ENCODE data around the gene EXOC3.

EXOC3 gene

GRCh38 chr5:493758-494157, 50.8 kb downstream of the EXOC3 start:
- H3K4me1 ChIP-seq, result peaks cover 0 to 17% (median 8%) of the 10 kb centered on the region in 10 experiments; a peak in 9 of 20 replicates
- peaks cover 0 to 58% (median 0%) of the 10 kb centered on the region in 11 experiments; a peak in 7 of 22 replicates for H4K20me1 ChIP-seq
- no peak overlapping the region for H3K4me3 ChIP-seq
- H3K9ac ChIP-seq, result no peak overlapping the region
- H3K9me3 ChIP-seq (replicated peaks in 1 of 11), result no peaks in the 10 kb centered on the region
- H3K27ac ChIP-seq, result no peak overlapping the region
- H3K27me3 ChIP-seq, result peaks cover 14 to 72% (median 28%) of the 10 kb centered on the region in 11 experiments; a peak in 21 of 22 replicates
- no peak for TF ChIP-seq Cebpa-rat (IDR thresholded peaks at IDR 0.05)
- no peaks in the 10 kb centered on the region for H3K36me3 ChIP-seq
- peak overlapping the region in 4 of 11 experiments; percentile 10 to 30 (median 26); a peak in 4 of 22 replicates for H3K4me2 ChIP-seq

GRCh38 chr5:494667-495255, 51.8 kb downstream of the EXOC3 start:
- Histone ChIP-seq H3K4me1 (peaks cover 4 to 27% (median 17%) of the 10 kb centered on the region in 10 experiments; a peak in 18 of 20 replicates), H3K4me2 (peak overlapping the region in 4 of 11 experiments; percentile 1 to 30 (median 20); a peak in 1 of 22 replicates), H3K27ac (no peak overlapping the region), H3K9me3 (replicated peaks in 1 of 11) (no peaks in the 10 kb centered on the region), H3K4me3 (no peak overlapping the region), H3K9ac (no peak overlapping the region), H3K27me3 (peaks cover 14 to 74% (median 32%) of the 10 kb centered on the region in 11 experiments; a peak in 21 of 22 replicates), H3K36me3 (no peaks in the 10 kb centered on the region), H4K20me1 (peaks cover 0 to 58% (median 0%) of the 10 kb centered on the region in 11 experiments; a peak in 8 of 22 replicates)
- no peak for TF ChIP-seq Cebpa-rat (IDR thresholded peaks at IDR 0.05)

GRCh38 chr5:496028-496427, 53.1 kb downstream of the EXOC3 start:
- Histone ChIP-seq H3K4me3 (no peak overlapping the region), H3K9me3 (replicated peaks in 1 of 11) (no peaks in the 10 kb centered on the region), H3K4me2 (peak overlapping the region in 1 of 11 experiments; percentile 14; a peak in 1 of 22 replicates), H3K36me3 (no peaks in the 10 kb centered on the region), H3K27me3 (peaks cover 14 to 79% (median 32%) of the 10 kb centered on the region in 11 experiments; a peak in 21 of 22 replicates), H3K9ac (no peak overlapping the region), H3K27ac (no peak overlapping the region), H3K4me1 (peaks cover 9 to 40% (median 30%) of the 10 kb centered on the region in 10 experiments), H4K20me1 (peaks cover 0 to 48% (median 0%) of the 10 kb centered on the region in 11 experiments; a peak in 8 of 22 replicates)
- TF ChIP-seq Cebpa-rat (IDR thresholded peaks at IDR 0.05), result no peak

- no peak overlapping the region for H3K27ac ChIP-seq
- TF ChIP-seq Cebpa-rat (IDR thresholded peaks at IDR 0.05), result no peak
- H3K27me3 ChIP-seq, result peaks cover 14 to 87% (median 32%) of the 10 kb centered on the region in 11 experiments; a peak in 21 of 22 replicates
- no peaks in the 10 kb centered on the region for H3K9me3 ChIP-seq (replicated peaks in 1 of 11)
- no peak overlapping the region for H3K4me2 ChIP-seq
- H3K9ac ChIP-seq, result no peak overlapping the region
- H3K36me3 ChIP-seq, result no peaks in the 10 kb centered on the region
- H3K4me1 ChIP-seq, result peaks cover 21 to 51% (median 42%) of the 10 kb centered on the region in 10 experiments
- H3K4me3 ChIP-seq, result no peak overlapping the region
- peaks cover 0 to 48% (median 4%) of the 10 kb centered on the region in 11 experiments; a peak in 10 of 22 replicates for H4K20me1 ChIP-seq
Observed at GRCh38 chr5:497090-497700, 54.2 kb downstream of the EXOC3 start.

- no peak overlapping the region for H3K4me3 ChIP-seq
- no peak for TF ChIP-seq Cebpa-rat (IDR thresholded peaks at IDR 0.05)
Observed at GRCh38 chr5:497871-498509, 55.0 kb downstream of the EXOC3 start.

GRCh38 chr5:499233-500209, 56.5 kb downstream of the EXOC3 start:
- peaks cover 27 to 55% (median 44%) of the 10 kb centered on the region in 10 experiments for H3K4me1 ChIP-seq

More at GRCh38 chr5:497871-498509, 55.0 kb downstream of the EXOC3 start:
- Histone ChIP-seq H3K27ac (no peak overlapping the region), H3K9me3 (replicated peaks in 1 of 11) (peaks cover 0 to 3% (median 0%) of the 10 kb centered on the region in 11 experiments; a peak in 2 of 22 replicates), H3K9ac (no peak overlapping the region), H3K4me1 (peaks cover 27 to 59% (median 49%) of the 10 kb centered on the region in 10 experiments), H4K20me1 (peaks cover 0 to 49% (median 4%) of the 10 kb centered on the region in 11 experiments; a peak in 10 of 22 replicates), H3K36me3 (no peaks in the 10 kb centered on the region), H3K27me3 (peaks cover 12 to 89% (median 25%) of the 10 kb centered on the region in 11 experiments; a peak in 21 of 22 replicates), H3K4me2 (no peak overlapping the region)

GRCh38 chr5:500491-500890, 57.5 kb downstream of the EXOC3 start:
- no peaks in the 10 kb centered on the region for H3K36me3 ChIP-seq
- no peak overlapping the region; a peak in 1 of 20 replicates for H3K4me3 ChIP-seq
- H3K4me2 ChIP-seq, result peak overlapping the region; percentile 88 to 99 (median 95); a peak in 21 of 22 replicates
- peaks cover 27 to 53% (median 43%) of the 10 kb centered on the region in 10 experiments for H3K4me1 ChIP-seq
- H3K9me3 ChIP-seq (replicated peaks in 1 of 11), result peaks cover 0 to 4% (median 0%) of the 10 kb centered on the region in 11 experiments; a peak in 2 of 22 replicates
- H3K9ac ChIP-seq, result peak overlapping the region in 4 of 11 experiments; percentile 33 to 54 (median 52); a peak in 3 of 22 replicates
- H3K27ac ChIP-seq, result no peak overlapping the region
- no peak for TF ChIP-seq Cebpa-rat (IDR thresholded peaks at IDR 0.05)
- peaks cover 0 to 88% (median 10%) of the 10 kb centered on the region in 11 experiments; a peak in 15 of 22 replicates for H3K27me3 ChIP-seq
- peaks cover 0 to 37% (median 3%) of the 10 kb centered on the region in 11 experiments; a peak in 7 of 22 replicates for H4K20me1 ChIP-seq

More at GRCh38 chr5:499233-500209, 56.5 kb downstream of the EXOC3 start:
- peaks cover 0 to 89% (median 10%) of the 10 kb centered on the region in 11 experiments; a peak in 16 of 22 replicates for H3K27me3 ChIP-seq
- H3K36me3 ChIP-seq, result no peaks in the 10 kb centered on the region
- H3K9ac ChIP-seq, result no peak overlapping the region
- H3K27ac ChIP-seq, result no peak overlapping the region
- H3K4me3 ChIP-seq, result no peak overlapping the region
- H4K20me1 ChIP-seq, result peaks cover 0 to 40% (median 2%) of the 10 kb centered on the region in 11 experiments; a peak in 7 of 22 replicates
- H3K9me3 ChIP-seq (replicated peaks in 1 of 11), result peaks cover 0 to 4% (median 0%) of the 10 kb centered on the region in 11 experiments; a peak in 2 of 22 replicates
- no peak for TF ChIP-seq Cebpa-rat (IDR thresholded peaks at IDR 0.05)
- peak overlapping the region in 10 of 11 experiments; percentile 0 to 99 (median 95); a peak in 19 of 22 replicates for H3K4me2 ChIP-seq
